Right hindlimb (tissue), 1 donor: Measurements from ENCODE around the gene NRXN3.

Experiments
- DNase-seq: peaks from one replicate; pipeline ENCODE4 v3.0.0-alpha.2; 2018

The NRXN3 gene

DNA sequence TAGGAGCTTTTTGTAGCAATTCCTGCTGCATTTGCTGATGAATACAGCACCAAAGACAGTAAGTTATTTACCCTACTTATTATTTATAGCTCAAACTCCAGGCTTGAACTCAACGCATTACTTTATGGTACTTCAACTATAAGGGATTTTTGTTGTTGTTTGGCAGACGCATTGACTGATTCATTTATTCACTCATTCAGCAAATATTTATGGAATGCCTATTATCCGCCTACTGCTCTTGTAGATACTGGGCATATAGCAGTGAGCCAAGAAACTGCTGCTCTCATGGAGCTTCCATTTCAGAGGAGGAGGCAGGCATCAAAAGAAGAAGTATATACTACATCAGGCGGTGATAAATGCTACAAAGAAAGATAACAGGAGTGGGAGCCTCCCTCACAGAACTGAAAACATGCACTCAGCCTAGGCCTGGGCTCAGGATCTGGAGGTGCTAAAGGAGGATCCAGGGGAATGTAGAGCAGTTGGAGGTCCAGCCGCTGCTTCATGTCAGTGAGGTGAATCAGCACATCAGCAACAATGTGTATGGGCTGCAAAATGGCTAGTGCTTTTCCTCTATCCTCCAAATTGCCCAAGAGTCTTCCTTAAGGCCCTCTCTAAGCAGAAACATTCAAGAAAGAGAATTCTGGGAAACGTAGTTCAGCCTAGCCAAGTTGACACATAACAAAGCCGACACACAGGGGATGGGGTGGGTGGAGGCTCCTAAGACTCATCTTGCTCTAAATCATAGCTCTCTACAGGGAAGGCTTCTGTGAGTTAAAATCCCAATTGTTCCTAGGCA lies 157.5 kb downstream of the NRXN3 start:
- DNase-seq, result no peak

DNA sequence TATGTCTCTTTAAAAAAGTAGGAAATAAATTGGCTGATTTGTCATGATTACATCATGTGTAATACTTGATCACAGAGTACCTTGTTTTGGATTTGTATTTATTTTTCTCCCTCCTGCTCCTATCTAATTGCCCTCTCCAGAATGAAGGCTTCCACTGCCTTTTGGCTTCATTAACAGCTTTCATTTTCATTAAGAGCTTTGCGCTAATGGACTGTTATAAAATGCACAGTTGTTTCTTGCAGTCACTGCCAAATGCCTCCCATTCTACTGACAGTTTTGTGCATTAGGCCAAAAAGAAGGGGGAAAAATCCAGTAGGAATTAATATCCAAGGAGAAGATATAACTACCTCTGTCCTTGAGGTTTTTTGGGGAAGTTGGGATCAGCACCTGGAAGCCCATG lies 159.2 kb downstream of the NRXN3 start:
- DNase-seq, result no peak

DNA sequence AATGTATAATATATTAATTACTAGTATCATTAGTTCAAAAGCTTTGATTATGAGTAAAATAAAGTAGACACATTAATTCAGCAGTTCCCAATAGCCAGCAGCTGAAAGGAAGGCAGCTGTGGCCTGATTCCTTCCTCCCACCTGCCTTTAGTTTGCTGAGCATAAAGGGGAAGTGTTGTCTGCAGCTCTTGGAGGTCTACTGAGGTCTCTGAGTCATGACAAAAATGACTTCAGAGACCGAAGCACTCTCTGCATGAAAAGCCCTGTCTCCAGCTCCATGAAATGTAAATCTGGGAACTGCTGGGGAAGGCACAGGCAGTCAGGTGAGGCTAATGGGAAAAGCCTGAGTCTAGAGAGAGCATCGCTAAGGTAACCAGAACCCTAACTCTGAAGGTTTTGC lies 165.4 kb downstream of the NRXN3 start:
- DNase-seq, result no peak

DNA sequence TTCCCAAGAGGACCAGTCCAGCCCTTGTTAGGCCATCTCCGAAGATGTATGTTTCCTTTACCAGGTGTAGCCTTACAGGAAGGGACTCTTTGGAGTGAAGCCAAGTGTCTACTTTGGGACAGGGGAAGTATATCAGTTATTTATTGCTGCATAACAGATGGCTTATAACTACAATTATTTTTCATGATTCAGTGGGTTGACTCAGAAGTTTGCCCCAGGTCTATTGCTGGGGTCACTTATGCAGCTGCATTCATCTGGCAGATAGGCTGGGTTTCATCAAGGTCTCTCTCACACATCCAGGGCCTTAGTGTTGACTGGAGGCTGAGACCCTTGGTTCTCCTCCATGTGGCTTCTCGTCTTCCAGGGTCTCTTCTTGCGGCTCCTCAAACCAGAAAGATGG lies 170.1 kb downstream of the NRXN3 start:
- DNase-seq, result no peak

GRCh38 chr14:78341827-78342389 lies 171.7 kb downstream of the NRXN3 start:
- no peak for DNase-seq

DNA sequence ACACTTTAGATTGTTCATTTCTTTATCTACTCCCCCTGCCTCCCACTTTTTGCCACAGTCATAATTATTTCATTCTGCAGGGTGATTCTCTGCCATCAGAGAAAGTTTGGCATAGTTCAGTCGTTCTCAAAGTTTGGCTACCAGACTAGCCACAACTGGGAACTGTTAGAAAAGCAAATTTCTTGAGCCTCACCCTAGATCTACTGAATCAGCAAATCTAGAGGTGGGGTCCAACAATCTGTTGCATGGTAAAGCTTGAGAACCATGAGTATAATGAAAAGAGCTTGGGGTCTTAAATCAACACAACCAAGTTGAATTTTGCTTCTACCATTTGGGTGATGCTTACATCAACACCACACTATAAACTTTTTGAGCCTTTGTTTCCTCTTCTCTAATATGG lies 172.7 kb downstream of the NRXN3 start:
- DNase-seq, result no peak

GRCh38 chr14:78344290-78344689 lies 174.1 kb downstream of the NRXN3 start:
- no peak for DNase-seq

DNA sequence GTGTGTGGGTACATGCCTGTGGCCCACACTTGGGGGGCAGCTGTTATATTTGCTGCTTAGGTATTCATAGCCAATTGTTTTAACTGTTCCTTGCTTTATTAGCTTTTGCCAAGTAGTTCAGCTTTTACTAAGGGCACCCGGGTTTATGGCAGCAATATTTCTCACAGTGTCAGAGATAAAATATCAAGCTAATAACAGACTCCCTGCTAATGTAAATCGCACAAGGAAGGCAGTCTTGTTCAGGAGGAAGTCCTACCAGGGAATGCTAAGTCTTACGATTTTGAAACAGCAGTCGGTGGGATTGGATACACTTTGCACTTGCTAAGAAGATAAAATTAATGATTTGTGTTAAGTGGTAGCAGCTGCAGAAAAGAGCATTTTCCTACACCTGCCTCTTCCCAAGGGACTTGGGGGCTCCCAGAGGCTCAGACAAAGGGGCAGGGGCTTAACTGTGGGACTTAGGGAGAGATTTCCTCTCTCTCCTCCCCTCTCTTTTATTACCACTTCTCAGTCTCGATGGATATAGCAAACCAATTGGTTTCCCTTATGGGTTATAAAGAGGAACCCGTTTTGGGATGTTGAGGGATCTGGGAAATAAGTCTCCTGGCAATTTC lies 175.1 kb downstream of the NRXN3 start:
- DNase-seq, result no peak

- DNase-seq, result no peak
Observed at GRCh38 chr14:78346747-78347146, 176.6 kb downstream of the NRXN3 start.

DNA sequence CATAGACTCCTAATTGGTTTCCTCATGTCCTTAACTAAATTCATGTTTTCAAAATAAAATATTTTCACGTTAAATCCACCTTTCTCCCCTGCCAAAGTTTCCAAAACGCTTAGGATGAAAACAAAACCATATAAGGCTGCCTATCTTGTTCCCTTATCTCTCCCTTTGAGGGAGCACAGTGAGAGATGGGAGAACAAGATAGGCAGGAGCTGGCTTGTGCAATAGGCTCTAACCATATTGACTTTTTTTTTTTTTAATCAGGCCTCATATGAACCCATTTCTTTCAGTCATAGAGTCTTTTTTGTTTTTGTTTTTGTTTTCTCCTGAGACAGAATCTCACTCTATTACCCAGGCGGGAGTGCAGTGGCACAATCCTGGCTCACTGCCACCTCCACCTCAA lies 184.9 kb downstream of the NRXN3 start:
- no peak for DNase-seq

- no peak for DNase-seq
Observed at GRCh38 chr14:78356391-78356790, 186.2 kb downstream of the NRXN3 start.

DNA sequence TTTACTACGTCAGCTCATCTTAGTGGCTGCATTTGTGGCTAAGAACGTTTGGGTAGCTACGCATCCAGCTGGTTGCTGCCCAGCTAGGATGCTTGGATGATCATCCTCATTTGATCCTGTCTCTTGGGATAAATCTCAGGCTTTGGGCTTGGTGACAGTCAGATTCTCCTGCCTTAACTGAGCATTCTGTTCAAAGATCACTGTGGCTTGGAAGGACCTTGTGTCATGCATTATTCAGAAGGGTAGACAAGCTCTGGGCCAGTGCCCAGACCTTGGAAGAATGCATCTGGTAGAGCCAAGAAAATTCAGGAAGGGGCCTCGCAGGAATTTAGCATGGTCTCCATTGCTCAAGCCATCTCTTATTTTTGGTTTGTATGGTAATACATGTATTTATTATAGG lies 188.4 kb downstream of the NRXN3 start:
- DNase-seq, result no peak

DNA sequence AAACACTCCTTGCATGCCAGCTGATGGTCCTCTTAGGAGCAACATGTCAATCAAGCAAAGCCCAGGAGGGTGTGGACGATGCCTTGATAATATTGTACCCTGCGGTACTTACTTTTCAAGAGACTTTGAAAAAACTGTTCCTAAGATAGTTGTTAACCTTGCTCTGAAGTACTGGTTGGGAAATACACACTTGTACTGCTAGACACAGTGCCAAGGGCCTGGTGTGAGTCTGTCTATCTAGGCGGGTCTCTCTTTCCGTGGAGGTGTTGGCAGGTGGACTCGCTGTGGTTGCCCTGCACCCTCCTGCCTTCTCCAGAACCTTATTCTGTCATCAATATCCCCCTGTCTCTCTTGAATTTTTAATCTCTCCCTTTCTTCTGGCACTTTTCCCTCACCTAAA lies 189.4 kb downstream of the NRXN3 start:
- no peak for DNase-seq

- no peak for DNase-seq
Observed at GRCh38 chr14:78363008-78363407, 192.8 kb downstream of the NRXN3 start.

GRCh38 chr14:78367355-78367754 lies 197.2 kb downstream of the NRXN3 start:
- DNase-seq, result no peak

GRCh38 chr14:78383060-78383459 lies 212.9 kb downstream of the NRXN3 start:
- no peak for DNase-seq

GRCh38 chr14:78398216-78398615 lies 228.0 kb downstream of the NRXN3 start:
- no peak for DNase-seq

DNA sequence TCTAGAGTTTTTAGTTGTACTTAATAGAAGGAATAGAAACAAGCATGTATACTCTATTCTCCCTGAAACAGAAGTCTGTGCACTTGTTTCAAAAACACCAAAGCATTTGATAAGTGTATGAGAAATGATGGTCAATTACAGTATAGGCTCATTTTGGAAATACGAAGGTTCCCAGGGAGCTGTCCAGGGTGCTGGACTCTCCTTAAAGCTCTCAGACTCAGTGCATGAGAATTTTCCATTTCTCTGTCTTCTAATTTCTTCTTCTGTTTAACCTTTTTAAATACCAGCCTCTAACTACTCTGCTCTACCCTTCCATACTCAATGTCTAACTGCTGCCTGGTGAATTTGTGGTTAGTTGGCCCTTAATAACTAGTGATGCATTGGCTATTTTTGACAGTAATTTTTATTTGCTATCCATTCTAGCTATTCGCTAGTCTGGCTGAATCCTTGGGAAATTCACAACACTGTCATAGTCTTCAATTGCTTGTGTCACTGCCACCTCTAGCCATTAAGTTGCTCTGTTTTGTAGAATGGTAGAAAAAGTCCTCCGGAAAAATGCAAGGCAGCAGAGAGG lies 229.2 kb downstream of the NRXN3 start:
- DNase-seq, result no peak

GRCh38 chr14:78401866-78402265 lies 231.7 kb downstream of the NRXN3 start:
- DNase-seq, result no peak

DNA sequence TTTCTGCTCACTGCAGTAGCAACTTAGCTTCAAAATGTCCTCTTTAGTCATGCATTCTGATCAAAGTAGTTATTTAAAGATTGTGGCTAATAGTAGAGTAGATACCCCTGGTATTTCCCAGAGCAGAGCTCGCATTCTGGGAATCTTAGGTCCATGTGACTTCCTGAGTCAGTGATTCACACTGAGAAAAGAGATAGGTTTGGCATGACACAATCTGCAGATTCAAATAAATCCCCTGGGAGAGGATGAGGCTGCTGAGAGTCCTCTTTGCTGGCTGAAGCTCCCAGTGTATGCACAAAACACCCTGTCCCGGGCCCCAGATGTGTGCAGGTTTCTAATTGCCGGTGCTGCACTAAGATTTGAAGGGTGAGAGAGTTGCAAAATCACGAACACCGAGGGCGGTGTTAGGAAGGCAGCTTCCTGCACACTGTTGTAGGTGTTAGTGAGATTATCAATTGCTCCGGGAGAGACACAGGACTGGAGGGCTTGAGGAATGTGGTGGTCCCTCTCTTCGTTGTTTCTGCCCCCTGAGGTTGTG lies 233.2 kb downstream of the NRXN3 start:
- no peak for DNase-seq

DNA sequence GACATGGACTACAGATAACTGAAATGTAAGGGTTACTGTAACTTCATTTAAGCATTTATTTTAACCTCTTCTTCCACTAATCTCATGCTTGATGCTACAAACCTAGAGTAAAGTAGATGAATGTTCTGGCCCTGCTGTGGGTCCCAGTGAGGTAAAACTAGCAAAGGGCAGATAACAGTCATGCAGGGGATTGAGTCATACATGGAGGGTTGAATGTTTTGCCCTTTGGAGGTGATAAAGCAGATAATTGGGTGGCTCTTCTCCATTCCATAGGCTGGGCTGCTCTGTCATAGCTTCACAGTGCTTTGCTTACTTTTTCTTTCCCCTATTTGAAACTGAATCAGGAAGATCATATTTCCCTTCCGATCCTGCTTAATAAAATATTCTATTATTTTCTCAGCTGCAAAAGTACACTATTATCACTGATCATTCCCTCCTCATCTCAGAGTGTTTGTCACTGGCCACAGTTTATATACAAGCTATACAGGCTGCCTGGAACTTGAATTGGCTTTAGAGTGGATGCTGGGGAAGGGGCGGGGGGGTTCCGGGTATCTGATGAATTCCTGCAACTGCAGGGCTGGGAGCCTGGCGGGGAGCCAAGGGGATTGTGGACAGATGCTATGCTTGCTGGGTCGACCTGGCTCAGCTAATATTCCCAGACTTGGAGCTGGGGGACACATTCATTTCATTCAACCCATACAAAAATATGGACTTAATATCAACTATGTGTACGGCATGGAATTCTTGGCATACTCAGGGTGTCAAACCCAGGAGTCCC lies 235.1 kb downstream of the NRXN3 start:
- DNase-seq, result no peak

DNA sequence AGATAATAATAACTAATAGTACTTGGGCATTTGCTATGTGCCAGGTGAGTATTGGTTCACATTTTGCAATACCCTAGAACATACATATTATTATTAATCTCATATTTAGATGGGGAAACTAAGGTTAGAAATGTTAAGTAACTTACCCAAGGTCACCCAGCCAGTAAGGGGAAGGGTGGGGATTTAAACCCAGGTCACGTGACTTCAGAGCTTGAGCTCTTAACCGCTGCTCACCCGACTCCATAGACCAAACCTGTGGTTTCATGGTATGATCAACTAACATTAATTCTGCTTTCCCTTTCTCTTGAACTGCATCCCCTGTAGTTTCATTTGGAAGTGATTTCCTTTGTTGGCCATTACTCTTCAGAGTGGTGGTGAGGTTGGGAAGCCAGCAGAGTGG lies 242.3 kb downstream of the NRXN3 start:
- DNase-seq, result no peak

DNA sequence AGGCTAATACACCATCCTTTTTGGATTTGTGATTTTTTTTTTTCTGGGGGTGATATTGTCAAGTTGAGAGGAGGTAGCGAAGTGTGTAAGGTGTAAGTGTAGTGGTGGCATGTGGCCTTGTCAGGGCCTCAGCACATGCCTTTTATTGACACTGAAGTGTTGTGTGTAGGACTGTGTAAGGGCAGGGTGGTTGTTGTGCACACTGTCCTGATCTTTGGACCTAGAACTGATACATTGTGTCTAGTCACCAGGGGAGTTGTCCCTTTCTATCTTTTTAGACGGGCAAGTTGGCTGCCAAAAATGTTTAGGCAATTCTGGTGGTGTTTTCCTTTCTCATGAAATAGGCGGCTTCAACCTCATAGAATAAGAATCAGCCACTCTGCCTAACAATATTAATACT lies 244.0 kb downstream of the NRXN3 start:
- no peak for DNase-seq
